Activated T-helper 17 cell treated with anti-CD3 and anti-CD28 coated beads, Interleukin-2, amount 50 U/mL, for 72 hours (primary cell): Measurements from ENCODE around the gene DNAJB12. TPM values are rescaled to one million over a fixed set of nuclear protein-coding genes. Genes with fewer than 3 reads are reported as not detected.
"Not testable (repeated sequence)": the region's sequence is repeated elsewhere in the genome, so short reads cannot be mapped to it uniquely, and the experiment has no call there.

Source experiments
- ATAC-seq: fragments of 150-1000 bp; cut with Tn5 transposase; replicated peaks from 2 replicates; pipeline ENCODE4 v1.10.0; 2021; ENCODE audit warnings: mild to moderate bottlenecking, moderate library complexity
- H3K27ac Mint-ChIP-seq: one replicate; pipeline ENCODE4 v1.8.0; 2022; ENCODE audit warnings: mixed read lengths
- H3K27me3 Mint-ChIP-seq: one replicate; pipeline ENCODE4 v1.8.0; 2022; ENCODE audit warnings: mixed read lengths
- H3K36me3 Mint-ChIP-seq: one replicate; pipeline ENCODE4 v1.8.0; 2022; ENCODE audit warnings: low read depth, mild to moderate bottlenecking, mixed read lengths
- H3K4me1 Mint-ChIP-seq: one replicate; pipeline ENCODE4 v1.8.0; 2022; ENCODE audit warnings: mixed read lengths
- H3K4me3 Mint-ChIP-seq: one replicate; pipeline ENCODE4 v1.8.0; 2022; ENCODE audit warnings: mild to moderate bottlenecking, mixed read lengths
- H3K9me3 Mint-ChIP-seq: one replicate; pipeline ENCODE4 v1.8.0; 2022; ENCODE audit warnings: mixed read lengths
- total RNA-seq, 2 donors: library from RNA; stranded (reverse); gene quantifications; one replicate each; pipeline ENCODE4 v1.2.3, GENCODE V29; 2022

DNAJB12 gene
- total RNA-seq, 2 donors from 2014 or later: 32.0 to 35.9 TPM

DNA sequence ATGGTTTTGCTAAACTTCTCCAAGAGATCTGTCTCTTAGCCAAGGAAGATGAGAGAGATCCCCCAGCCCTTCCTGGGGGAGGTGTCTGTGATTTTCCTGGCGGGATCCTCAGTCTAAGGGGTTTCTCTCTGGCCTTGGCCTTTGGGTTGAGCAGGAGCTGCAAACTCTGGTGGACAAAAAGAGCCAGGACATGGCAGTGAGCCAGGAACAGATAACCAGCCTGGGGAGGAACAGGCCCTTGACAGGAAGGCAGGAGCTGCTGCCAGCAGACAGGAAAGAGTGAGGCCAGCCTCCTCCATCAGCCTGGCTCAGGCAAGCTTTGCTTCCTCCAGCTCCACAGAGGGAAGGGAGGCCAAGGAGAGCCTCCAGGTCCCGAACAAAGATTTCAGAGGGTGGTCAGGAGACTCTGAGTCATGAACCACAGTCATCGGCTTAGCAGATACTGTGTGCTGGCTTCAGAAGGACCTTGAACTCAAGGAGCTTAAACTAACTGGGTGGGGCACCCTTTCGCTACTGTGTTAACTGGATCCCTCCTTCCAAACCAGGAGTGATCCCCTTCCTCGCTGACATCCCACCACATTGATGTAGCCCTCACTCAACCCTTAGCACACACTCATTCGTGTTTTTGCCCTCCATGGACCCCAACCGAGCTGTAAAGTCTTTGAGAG is 46.3 kb downstream of the DNAJB12 start:
- Mint-ChIP-seq H3K4me3 (peak overlapping the region; percentile 37), H3K27ac (peak overlapping the region; percentile 91), H3K27me3 (no peaks in the 10 kb centered on the region), H3K36me3 (no peaks in the 10 kb centered on the region), H3K9me3 (no peaks in the 10 kb centered on the region), H3K4me1 (peaks cover 31% of the 10 kb centered on the region)
- peak; percentile 44 for ATAC-seq

DNA sequence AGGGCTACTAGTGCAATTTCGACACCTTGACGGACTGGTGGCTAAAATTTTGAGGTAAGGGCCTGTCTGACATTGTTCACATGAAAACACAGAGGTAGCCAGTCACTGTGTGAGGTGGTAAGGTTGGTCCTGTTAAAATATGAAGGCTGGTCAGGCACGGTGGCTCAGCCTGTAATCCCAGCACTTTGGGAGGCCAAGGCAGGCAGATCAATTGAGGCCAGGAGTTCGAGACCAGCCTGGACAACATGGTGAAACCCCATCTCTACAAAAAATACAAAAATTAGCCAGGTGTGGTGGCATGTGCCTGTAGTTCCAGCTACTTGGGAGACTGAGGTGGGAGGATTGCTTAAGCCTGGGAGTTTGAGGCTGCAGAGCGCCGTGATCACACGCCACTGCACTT is 47.0 kb downstream of the DNAJB12 start:
- Mint-ChIP-seq H3K4me1 (peaks cover 31% of the 10 kb centered on the region), H3K4me3 (peak overlapping the region; percentile 37), H3K27ac (peak overlapping the region; percentile 91)
- not testable (repeated sequence) for H3K36me3 Mint-ChIP-seq, H3K27me3 Mint-ChIP-seq, ATAC-seq, H3K9me3 Mint-ChIP-seq

- ATAC-seq: no peak
- peak overlapping the region; percentile 90 for H3K27ac Mint-ChIP-seq
- H3K4me1 Mint-ChIP-seq: peaks cover 36% of the 10 kb centered on the region
- H3K27me3 Mint-ChIP-seq: no peaks in the 10 kb centered on the region
- no peaks in the 10 kb centered on the region for H3K9me3 Mint-ChIP-seq
- H3K36me3 Mint-ChIP-seq: no peaks in the 10 kb centered on the region
- peak overlapping the region; percentile 65 for H3K4me3 Mint-ChIP-seq
Observed at GRCh38 chr10:72306215-72306760, 48.4 kb downstream of the DNAJB12 start.

DNA sequence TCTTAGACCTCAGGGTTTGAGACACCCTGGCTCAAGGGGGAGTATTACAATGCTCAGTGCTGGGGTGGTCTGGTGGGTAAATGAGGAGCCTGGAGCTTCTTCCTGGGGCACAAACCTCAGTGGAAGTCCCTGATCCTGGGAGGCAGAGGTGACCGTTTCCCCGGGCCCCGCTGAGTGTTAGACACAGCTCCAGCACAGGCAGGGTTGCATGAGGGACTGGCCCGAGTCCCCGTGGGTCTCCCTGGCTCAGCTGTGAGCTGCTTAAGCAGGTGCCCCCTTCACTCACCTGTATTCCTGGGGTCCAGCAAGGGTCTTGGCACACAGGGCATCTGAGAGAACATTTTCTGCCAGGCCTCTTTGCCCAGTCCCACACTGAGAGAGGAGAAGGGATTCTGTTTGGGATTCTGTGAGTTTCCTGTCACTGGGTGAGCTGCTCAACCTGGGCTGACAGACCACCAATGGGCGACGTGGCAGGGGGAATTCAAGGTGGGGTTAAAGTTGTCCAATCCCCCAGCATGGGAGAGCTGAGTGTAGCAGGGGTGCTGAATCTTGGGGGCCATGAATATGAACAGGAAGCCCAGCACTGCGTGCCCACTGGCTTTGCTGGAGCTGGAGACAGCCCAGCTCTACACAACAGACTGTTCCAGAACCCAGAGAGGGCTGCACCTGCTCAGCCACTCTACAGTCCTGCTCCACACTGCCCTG is 51.1 kb downstream of the DNAJB12 start:
- no peaks in the 10 kb centered on the region for H3K27me3 Mint-ChIP-seq
- no peak for ATAC-seq
- H3K4me1 Mint-ChIP-seq: peaks cover 21% of the 10 kb centered on the region
- no peaks in the 10 kb centered on the region for H3K9me3 Mint-ChIP-seq
- H3K27ac Mint-ChIP-seq: peak overlapping the region; percentile 90
- H3K4me3 Mint-ChIP-seq: peak overlapping the region; percentile 47
- no peaks in the 10 kb centered on the region for H3K36me3 Mint-ChIP-seq

DNA sequence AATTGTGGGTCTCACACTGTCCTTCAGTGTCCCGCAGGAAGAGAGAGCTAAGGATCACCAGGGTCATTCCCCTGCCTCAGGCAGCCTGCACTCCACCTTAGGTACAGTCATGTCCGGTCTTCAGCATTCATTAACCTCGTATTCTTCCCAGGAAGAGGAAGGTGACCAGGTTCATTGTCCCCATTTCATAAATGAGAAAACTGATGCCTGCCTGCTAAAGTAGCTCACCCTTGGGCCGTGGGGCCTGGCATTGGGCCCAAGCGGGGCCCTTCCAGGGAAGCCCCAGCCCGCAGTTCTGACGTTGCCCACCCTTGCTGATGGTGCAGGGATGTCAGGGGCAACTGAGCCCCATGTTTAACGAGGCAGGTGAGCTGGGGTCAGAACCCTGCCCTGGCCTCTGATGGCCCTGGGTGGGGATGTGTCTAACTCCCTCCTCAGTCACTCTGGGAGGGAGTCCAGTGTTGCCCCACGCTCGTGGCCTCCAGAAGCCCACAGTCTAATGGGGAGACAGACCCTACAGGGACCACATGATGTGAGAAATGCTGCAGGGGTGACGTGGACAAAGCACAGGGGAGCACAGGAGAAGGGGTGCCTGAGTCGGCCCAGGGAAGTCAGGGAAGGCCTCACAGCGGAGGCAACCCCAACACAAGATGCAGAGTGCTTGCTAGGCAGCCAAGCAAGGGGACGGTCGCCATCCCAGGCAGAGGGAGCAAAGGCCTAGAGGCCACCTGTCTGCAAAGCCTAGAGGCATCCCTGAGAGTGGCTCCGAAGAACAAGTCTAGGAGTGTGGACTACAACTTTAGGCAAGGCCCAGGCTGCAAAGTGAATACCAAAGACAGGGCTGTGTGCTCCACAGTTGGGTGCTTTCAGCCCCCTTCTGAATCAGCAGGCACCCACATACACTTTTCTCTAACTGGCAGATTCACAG is 55.9 kb downstream of the DNAJB12 start:
- Mint-ChIP-seq H3K9me3 (no peaks in the 10 kb centered on the region), H3K4me1 (peaks cover 39% of the 10 kb centered on the region), H3K36me3 (peaks cover 43% of the 10 kb centered on the region), H3K27ac (peak overlapping the region; percentile 100), H3K27me3 (no peaks in the 10 kb centered on the region), H3K4me3 (peak overlapping the region; percentile 88)
- ATAC-seq: no peak

DNA sequence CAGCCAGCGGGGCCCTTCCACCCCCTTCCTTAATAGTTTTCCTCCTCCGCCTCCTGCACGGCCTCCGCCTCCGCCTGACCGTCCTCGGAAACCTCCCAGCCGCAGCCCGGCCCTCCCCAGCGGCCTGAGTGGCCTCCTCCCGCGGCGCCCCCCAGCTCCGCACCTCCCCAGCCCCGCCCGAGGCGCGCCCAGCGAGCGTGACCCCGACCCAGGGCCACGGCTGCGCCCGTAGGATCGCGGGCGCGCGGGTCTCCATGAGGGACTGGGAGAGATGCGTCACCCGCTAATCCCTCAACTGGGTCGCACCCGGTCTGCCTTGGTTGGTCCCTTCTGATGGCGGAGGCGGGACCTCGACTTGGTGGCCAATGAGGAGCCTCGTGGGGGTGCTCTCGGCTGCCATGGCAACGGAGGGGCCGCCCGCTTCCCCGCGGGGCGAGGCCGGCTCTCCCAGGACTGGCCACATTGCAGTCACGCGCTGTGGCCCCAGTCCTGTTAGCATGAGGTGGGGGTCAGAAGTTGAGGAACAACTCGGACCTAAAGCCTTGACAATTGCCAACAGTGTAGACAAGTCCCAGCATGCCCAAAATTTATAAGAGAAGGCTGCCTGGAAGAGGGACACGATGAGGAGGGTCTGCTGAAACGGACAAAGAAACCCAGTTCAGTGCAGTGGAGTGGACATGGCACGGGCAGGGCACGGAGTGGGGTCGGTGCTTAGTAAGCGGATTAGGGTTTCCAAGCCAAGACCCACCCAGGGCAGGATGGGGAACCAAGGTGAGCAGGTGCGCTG is 56.7 kb downstream of the DNAJB12 start:
- H3K4me3 Mint-ChIP-seq: peak overlapping the region; percentile 88
- H3K36me3 Mint-ChIP-seq: peaks cover 46% of the 10 kb centered on the region
- H3K4me1 Mint-ChIP-seq: peaks cover 40% of the 10 kb centered on the region
- no peaks in the 10 kb centered on the region for H3K9me3 Mint-ChIP-seq
- peak; percentile 70 for ATAC-seq
- peak overlapping the region; percentile 100 for H3K27ac Mint-ChIP-seq
- H3K27me3 Mint-ChIP-seq: no peaks in the 10 kb centered on the region

- ATAC-seq: peak; percentile 53
- H3K36me3 Mint-ChIP-seq: peaks cover 52% of the 10 kb centered on the region
- no peaks in the 10 kb centered on the region for H3K9me3 Mint-ChIP-seq
- H3K27me3 Mint-ChIP-seq: no peaks in the 10 kb centered on the region
- peak overlapping the region; percentile 88 for H3K4me3 Mint-ChIP-seq
- peak overlapping the region; percentile 100 for H3K27ac Mint-ChIP-seq
- H3K4me1 Mint-ChIP-seq: peaks cover 45% of the 10 kb centered on the region
Observed at GRCh38 chr10:72297281-72297804, 57.4 kb downstream of the DNAJB12 start.

DNA sequence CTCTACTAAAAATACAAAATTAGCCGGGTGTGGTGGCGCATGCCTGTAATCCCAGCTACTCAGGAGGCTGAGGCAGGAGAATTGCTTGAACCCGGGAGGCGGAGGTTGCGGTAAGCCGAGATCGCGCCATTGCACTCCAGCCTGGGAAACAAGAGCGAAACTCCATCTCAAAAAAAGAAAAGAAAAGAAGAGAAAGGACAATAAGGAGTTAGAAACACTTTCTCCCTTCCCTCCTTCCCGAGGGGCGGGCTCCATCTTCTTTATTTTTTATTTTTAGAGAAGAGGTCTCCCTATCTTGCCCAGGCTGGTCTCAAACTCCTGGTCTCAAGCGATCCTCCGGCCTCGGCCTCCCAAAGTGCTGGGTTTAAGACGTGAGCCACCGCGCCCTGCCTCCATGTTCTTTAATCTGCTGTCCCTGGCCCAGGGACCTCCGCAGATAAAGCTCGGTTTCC is 57.9 kb downstream of the DNAJB12 start:
- Mint-ChIP-seq H3K27ac (peak overlapping the region; percentile 100), H3K36me3 (peaks cover 56% of the 10 kb centered on the region), H3K4me3 (peak overlapping the region; percentile 88), H3K4me1 (peaks cover 45% of the 10 kb centered on the region)
- not testable (repeated sequence) for H3K9me3 Mint-ChIP-seq, H3K27me3 Mint-ChIP-seq, ATAC-seq

GRCh38 chr10:72295330-72295910 is 59.3 kb downstream of the DNAJB12 start:
- Mint-ChIP-seq H3K27me3 (no peaks in the 10 kb centered on the region), H3K9me3 (no peaks in the 10 kb centered on the region), H3K4me1 (peaks cover 48% of the 10 kb centered on the region), H3K27ac (peak overlapping the region; percentile 100), H3K36me3 (peaks cover 56% of the 10 kb centered on the region), H3K4me3 (peak overlapping the region; percentile 88)
- no peak for ATAC-seq

DNA sequence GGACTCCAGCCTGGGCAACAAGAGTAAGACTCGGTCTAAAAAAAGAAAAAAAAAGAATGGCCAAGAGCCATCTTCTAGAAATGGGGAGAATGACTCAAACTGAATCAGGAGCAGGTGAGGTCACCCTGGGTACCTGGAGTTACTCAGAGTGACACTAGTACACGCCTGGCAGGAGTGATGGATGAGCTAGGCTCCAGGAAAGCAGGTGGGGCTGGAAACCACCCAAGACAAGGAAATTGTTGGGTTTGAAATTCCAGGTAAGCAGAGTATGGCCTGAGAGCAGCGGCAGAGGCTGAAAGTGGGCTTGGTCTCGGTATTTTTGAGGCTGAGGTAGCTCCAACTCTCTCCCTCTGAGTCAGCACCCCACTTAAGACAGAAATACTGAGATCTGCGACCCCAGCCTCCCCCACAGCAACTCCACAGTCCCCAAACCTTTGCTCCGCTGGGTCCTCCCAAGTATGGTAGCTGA is 62.5 kb downstream of the DNAJB12 start:
- ATAC-seq: peak; percentile 65
- H3K4me3 Mint-ChIP-seq: peak overlapping the region; percentile 88
- H3K4me1 Mint-ChIP-seq: peaks cover 41% of the 10 kb centered on the region
- no peaks in the 10 kb centered on the region for H3K27me3 Mint-ChIP-seq
- H3K27ac Mint-ChIP-seq: peak overlapping the region; percentile 100
- H3K9me3 Mint-ChIP-seq: no peaks in the 10 kb centered on the region
- H3K36me3 Mint-ChIP-seq: peaks cover 46% of the 10 kb centered on the region

GRCh38 chr10:72291019-72291532 is 63.6 kb downstream of the DNAJB12 start:
- no peaks in the 10 kb centered on the region for H3K27me3 Mint-ChIP-seq
- H3K36me3 Mint-ChIP-seq: peaks cover 34% of the 10 kb centered on the region
- peak overlapping the region; percentile 100 for H3K27ac Mint-ChIP-seq
- H3K4me1 Mint-ChIP-seq: peaks cover 43% of the 10 kb centered on the region
- H3K9me3 Mint-ChIP-seq: no peaks in the 10 kb centered on the region
- H3K4me3 Mint-ChIP-seq: peak overlapping the region; percentile 88
- ATAC-seq: peak; percentile 25

DNA sequence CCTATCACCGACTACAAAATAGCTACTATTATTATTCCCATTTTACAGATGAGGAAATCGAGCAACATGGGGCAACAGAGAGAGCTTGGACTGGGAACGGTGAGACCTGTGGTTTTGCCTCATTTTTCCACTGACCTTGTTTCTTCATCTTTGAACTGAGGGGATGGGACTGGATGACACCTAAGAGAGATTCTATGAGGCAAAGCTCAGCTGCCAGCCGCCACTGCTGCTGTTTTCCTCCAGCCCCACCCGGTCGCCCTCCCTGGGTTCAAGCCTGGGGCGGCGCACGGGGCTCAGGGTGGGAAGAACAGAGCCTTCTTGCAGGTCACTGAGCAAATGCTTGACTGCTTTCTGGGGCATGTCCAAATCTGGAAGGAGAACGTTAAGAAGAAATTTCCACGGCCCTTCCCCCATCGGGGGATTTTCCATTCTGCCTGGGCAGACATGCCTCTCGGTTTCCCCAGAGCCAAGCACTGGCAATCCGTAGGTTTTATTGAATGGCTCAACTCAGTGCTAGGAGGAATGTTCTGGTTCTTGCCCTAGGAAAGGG is 68.7 kb downstream of the DNAJB12 start:
- Mint-ChIP-seq H3K27me3 (no peaks in the 10 kb centered on the region), H3K36me3 (no peaks in the 10 kb centered on the region), H3K4me1 (peaks cover 27% of the 10 kb centered on the region), H3K4me3 (peak overlapping the region; percentile 49), H3K27ac (peak overlapping the region; percentile 78), H3K9me3 (no peaks in the 10 kb centered on the region)
- no peak for ATAC-seq
